HG02610 (cell line): Measurements from ENCODE around the gene NOTCH4.
"Not testable (repeated sequence)": the region's sequence is repeated elsewhere in the genome, so short reads cannot be mapped to it uniquely, and the experiment has no call there.

ENCODE experiments used
- ATAC-seq: cut with Tn5 transposase; IDR thresholded peaks from one replicate; pipeline ENCODE4 v1.9.1; 2021; ENCODE audit warnings: mild to moderate bottlenecking, moderate library complexity; ENCODE audit not compliant: unreplicated experiment

NOTCH4 gene

DNA sequence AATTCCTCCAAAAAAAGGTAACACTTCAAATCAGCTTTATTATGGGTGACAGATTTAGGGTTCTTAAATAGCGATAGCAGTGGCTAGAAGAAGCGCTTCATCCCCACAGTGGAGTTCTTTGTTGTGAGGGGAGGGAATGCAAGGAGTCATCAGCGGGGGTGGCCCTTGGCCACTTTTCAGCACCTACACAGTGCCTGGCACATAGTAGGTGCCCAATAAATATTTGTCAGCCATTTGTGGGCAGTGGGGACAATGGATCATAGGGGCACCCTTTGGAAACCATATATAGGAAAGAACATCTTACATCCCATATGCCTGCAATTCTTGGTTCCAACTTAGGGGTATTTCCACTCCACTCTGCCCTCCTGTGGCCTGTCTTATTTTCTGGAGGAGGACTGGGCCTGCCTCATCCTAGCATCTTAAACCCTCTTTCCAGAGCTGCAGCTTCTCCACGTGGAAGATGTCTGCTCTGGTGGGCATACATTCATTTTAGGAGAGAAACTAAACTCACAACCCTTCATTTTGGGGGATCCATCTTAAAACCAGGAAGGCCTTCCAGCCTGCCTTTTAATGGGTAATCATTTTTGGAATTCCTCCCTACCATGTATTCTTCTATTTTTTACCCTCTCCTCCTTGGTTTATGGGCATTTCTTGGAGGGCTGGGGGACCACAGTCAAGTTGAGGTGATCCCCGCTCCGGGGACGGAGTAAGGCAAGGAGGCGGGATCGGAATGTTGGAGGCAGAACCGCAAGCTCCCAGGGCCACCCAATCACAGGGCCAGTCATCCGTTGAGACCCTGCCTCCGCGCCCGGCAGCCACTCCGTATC is 28.8 kb downstream of the NOTCH4 start:
- ATAC-seq, result no peak

DNA sequence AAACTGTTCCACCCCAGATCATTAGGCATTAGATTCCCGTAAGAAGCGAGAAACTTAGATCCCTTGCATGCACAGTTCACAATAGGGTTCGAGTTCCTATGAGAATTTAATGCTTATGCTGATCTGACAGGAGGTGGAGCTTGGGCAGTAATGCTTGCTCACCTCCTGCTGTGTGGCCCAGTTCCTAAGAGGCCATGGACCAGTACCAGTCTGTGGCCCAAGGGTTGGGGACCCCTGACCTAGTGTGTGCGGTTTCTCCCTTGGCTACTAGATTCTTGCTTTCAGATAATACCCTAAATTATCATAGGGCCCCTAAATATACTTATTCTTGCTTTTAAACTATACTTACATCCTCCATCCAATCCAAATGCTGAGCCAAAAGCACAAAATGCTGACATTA is 29.5 kb downstream of the NOTCH4 start:
- no peak for ATAC-seq

DNA sequence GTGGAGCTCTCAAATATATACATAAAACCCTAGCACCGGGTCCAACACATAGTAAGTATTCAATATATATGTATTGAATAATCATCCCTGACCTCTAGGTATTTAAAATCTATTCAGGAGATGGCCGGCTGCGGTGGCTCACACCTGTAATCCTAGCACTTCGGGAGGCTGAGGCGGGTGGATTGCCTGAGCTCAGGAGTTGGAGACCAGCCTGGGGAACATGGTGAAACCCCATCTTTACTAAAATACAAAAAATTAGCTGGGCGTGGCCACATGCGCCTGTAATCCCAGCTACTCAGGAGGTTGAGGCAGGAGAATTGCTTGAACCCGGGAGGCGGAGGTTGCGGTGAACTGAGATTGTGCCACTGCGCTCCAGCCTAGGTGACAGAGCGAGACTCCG is 30.8 kb downstream of the NOTCH4 start:
- not testable (repeated sequence) for ATAC-seq

DNA sequence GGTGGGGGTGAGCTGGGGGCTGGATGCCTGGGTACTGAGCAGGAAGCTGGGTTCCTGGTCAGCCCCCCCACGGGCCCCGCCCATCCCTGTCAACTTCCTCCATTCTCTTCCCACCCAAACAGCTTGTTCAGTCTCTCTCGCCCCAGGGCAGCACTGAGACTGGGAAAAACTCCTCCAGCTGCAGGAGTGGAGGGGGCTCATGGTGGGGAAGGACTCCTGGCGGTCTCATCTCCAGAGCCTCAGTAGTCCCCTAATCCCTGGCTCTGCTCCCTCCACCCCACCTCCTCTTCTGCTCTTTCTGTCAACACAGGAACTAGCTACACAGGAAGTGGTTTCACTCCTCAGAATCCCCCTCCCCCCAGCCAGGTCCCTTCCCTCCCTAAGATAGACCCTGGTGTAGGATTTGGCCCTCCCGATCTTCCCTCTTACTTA is 31.2 kb downstream of the NOTCH4 start, which contains the start of gene GPSM3:
GPSM3 (minus strand) TSS at position 36 of the 432 bp plus-strand sequence. CDS start 130 bp downstream, outside the sequence.
- ATAC-seq, result no peak

DNA sequence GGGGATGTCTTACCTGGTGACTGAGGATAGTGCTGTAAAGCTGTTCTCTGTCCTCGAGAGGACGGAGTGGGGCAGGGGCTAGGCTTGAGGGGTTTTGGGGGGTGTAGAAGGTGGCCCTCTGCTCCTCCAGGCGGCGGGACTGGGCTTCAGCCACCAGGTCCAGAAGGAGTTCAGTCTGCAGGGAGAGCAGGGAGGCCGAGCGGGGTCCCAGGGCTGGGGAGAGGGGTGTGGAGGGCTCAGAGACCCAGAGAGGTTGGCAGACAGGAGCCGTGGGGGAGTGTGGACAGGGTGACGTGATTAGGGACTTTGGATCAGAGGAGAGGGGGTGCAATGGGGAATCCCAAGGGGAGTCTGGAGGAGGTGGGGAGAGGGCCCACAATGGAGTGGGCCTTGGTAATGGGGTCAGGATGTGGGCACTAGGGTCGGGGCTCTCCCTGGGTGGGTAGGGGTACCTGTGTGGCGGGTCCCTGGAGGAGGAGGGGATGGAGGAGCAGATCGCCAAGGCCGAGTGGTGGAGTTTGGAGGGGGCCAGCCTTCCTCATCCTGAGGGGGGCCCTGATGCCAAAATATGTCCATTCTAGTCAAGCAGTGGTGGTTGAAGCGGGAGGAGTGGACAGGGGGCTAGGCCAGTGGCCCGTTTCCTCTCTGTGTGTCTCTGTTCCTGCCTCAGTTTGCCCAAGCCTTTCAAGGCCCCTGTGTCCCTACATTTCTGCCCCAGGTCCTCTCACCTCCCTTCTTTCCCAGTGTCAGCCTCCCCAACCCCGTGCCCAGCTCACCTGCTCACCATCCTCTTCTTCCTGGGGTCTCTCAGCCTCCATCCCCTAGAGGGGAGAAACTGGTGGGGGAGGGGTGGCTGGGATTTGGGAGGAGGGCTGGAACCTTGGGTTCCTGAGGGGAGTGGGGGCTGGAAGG is 31.9 kb downstream of the NOTCH4 start:
- ATAC-seq, result no peak

DNA sequence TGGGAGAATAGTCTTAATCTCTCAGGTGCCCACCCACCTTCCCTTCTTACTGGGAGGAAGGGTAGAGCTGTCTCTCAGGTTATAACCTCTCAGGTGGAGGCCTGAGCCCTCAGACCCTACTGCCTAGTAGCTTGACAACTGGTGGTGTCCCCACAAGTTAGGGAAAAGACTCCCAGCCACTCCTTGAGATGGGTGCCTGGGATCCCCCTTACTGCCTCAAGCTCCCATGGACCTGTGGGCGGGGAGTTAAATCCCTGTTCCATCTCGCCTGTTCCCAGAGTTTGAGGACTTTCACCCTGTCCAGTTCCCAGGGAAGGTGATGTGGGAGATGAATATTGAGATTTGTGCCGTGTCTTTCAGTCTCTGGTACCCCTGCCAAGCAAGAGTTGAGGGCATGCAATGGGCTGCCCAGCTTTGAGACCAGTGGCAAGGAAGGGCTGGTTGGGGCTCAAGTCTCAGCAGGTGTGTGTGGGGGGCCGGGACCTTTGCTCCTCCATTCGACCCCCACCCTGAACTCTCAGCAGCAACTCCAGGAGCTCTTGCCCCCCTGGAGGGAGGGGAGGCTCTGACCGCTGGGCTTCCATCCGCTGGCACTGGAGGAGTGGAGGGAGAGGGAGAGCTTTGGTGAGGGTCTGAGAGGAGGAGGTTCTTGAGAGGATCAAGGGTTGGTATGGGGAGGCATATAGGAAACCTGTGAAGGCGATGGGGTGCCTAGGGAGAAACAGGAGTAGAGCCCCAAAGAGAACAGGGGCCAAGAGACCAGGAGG is 32.8 kb downstream of the NOTCH4 start:
- ATAC-seq, result no peak

DNA sequence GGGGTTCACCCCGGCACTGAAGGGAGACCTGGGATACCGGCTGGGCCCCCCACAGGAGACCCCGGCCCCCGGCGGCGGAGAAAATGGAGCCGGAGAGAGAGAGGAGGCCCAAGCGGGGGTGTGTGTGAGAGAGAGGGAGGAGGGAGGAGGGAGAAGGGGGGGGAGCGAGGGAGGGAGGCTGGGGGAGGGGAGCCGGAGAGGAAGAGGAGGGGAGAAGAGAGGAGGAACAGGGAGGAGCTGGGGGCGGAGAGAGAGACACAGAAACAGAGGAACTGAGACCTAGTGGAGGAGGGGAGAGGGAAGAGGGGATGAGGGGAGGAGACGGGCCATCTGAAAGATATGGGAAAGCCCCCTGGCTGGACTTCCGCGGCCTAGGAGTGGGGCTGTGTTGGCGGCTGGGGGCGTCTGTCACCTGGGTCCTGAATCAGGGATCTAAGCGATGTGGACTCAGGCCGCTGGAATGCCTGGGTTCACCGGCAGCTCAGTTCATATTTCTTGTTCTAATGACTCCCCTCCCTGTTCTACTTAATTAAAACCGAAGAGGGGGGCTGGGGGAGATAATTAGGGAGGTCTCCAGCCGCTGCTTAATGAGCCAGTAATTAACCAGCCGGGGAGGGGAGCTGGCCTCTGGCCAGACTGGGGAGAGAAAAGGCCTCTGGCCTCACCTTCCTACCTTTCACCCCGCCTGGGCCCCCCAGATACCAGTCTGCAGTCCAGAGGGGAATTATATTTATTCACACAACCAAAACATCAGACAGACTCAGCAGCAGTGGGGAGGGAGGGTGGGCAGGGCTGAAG is 33.6 kb downstream of the NOTCH4 start, which contains the start of gene PBX2:
PBX2 (minus strand) TSS at position 149 of the 798 bp plus-strand sequence. CDS start 287 bp downstream, outside the sequence.
- ATAC-seq, result peak; percentile 69

DNA sequence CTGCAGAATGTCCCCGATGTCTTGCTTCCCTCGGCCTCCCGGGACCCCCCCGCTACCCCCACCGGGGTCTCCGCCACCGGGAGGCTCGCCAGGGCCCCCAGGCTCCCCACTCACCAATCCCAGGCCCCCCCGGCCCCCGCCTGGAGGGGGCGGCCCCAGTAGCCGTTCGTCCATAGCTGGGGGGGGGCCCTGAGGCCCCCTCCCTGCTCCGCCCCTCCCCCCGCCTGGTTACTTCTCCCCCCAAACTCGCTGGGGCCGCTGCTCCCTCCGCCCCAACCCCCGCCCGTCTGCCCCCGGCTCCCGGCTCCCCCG is 34.2 kb downstream of the NOTCH4 start:
- no peak for ATAC-seq

DNA sequence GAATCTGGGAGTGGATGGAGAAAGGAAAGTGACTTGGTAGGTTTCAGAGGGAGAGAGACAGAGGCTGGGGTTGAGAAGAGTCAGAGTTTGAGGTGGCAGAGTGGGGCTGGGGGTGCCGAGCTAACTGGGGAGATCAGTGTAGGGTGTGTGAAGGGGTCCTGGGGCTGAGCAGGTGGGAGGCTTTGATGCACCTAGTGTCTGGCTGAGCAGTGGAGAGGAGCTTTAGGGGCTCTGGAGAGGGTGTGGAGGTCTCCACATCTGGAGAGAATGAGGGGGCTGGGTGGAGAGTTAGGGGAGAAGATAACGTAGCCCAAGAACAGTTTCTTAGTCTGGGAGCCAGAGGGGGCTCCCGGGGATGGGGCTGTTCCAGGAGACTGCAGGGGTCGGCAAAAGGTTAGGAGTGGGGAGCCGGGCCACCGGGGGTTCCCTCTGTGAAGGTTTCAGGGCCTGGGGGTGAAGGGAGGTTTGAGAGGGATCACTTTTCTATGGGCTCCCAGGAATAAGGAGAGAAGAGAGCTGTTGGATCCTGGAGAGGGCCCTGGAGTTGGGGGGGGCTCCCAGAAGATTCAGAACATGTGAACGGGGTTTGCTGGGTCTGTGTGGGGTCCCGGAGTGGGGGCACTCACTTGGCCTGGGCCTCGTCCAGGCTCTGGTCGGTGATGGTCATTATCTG is 34.7 kb downstream of the NOTCH4 start:
- no peak for ATAC-seq

DNA sequence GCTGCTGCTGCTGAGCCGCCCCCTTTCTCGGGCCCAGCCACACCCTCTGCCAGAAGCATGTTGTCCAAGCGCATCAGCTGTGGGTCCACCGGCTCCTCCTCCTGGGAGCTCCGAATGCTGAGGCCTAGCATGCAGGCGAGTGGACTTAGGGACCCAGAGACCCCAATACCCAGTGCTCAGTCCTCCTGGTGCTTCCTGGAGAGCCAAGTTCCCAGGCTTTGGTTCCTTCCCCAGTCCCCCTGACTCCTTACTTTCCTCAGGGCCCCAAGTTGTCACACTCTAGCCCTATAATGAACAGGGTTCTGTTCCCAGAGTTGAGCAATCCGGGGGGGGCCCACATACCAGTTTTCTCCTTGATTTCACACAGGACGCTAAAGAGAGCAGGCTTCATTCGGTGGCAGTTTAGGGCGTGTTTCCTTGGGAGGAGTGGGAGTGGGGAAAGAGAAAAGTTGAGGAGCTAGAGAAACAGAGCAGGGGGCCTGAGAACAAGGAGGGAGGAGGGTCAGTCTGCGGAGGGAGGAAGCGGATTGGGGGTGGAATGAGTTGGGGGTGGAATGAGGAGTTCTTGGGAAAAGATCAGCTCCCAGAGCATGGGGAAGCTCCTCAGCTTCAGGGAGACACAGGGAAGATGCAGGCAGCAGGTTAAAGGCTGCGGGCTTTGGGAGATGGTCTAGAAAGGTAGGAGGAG is 35.3 kb downstream of the NOTCH4 start:
- ATAC-seq, result no peak

DNA sequence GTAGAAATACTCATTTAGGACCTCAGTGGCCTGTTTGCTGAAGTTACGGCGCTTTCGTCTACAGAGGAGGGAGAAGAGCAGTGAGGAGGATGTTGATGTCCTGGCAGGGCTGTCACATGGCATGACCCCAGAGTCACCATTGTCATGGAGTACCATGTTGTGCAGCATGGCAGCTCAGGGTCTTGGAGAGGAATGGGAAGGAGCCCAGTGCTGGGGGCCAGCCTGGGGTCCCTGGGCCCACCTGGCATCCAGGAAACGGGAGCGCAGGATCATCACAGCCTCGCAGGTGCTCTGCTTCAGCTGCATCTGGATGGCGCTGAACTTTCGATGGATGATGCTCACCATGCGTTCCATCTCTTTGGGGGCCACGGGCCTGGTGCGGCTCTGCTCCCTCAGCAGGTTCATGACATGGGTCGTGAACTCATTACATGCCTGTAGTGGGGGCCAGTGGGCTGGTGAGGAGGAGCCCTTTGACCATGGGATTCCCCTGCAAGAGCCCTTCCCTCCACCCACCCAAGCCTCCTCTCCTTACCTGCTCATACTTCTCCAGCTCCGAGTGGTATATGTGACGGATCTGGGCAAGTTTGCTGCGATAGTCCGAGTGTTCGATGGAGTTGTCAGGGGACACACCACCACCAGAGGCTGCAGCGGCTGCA is 36.0 kb downstream of the NOTCH4 start:
- ATAC-seq, result not testable (repeated sequence)

DNA sequence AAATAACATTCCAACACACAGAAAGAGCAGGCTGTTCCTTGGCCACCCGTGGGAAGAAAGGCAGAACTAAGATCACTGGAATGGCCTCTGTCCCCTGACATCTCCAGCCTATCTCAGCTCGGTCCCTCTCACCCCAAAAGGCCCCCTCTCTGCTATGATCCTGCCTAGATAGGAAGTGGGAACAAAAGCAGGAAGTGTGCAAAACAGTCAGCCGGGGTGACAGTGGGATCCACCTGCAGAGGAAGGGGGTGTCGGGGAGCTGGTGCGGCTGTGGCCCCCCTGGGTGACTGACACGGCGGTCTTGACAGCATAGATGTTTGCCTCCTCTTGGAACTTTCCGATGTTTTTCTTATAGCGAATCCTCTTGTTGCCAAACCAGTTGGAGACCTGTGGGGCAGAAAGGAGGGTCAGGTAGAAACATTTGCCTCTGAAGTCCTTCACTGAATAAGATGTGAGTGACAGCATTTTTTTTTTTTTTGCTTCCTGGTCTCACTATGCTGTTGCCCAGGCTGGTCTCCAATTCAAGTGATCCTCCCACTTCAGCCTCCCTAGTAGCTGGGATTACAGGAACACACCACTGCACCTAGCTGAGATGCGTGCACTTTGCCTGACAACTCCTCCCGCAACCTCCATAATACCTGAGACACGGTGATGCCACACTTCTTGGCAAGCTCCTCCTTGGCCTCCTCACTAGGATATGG is 36.7 kb downstream of the NOTCH4 start:
- no peak for ATAC-seq

DNA sequence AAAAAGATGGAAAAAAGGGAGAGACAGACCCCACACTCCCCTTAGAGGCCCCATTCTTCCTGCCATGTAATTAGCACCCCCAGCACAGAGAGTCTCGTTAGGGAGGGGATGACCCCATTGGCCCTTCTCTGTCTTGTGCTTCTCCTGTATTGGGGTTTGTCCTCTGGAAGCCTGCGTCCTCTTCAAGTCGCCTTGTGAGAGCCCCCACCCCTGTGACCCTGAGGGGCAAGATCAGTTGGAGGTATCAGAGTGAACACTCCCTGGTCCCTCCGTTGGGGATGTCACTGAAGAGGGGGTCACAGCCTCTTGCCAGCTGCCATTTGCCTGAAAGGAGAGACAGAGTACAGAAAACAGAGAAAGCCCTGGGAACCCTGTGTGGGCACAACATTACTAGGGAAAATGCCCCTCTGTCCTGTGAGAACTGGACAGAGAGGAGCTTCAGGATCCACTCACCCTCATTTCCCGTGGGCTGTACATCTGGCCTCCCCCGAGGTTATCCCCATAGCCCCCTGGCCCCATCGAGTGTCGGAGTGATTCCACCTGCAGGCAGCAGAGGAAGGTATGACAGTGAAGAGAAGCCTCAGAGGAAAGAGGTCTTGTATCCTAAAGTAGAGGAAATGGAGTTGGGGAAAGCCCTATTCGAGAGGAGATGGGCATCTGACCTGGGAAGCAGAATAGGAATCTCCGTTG is 37.6 kb downstream of the NOTCH4 start:
- ATAC-seq, result not testable (repeated sequence)

DNA sequence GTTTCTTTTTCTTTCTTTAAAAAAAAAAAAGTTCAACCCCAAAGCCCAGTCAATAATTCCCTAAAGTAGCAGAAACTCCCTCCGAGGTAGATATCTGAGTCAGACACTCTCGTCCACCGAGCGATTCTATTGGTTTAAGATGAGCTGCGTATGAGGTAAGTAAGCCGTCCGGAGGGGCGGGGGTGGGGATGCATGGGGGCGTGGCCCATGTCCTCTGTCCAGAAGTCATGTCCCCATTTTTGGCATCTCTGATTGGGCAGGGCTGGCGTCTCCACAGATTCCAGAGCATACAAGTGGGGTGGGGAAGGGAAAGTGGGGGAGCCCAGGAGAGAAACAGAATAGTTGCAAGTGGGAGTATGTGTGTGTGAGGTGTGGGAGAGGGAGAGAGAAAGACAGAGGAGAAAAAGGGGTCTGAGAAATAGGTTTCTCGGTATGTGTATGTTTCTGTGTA is 38.2 kb downstream of the NOTCH4 start:
- not testable (repeated sequence) for ATAC-seq

DNA sequence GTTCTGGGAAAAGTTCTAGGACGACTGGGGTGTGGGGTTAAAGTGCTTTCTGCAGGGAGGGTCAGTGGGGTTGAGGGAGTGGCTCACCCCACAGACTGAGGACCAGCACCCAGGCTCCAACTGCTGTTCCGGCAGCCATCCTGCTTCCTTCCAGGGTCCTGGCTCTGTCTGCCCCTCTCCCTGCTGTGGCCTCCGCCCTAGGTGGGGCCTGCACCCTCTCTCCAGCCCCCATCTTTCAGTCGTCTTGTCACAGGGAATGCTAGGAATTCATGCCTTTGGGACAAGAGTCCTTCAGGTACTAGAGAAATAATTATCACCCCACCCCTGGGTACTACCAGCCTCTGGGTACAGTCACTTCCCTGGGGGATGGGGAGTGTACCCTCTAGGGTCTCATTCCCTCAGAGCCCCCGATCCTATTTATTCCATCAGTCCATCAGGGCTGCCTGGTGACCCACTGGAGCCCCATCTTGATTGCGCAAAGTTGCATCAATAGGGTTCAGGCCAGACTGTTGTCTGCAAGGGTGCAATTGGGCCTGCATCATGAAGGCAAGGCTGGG is 39.7 kb downstream of the NOTCH4 start, which contains the start of gene AGER:
AGER (minus strand) TSS at position 170 of the 557 bp plus-strand sequence; CDS start at position 139, 31 bp downstream.
- ATAC-seq, result no peak

DNA sequence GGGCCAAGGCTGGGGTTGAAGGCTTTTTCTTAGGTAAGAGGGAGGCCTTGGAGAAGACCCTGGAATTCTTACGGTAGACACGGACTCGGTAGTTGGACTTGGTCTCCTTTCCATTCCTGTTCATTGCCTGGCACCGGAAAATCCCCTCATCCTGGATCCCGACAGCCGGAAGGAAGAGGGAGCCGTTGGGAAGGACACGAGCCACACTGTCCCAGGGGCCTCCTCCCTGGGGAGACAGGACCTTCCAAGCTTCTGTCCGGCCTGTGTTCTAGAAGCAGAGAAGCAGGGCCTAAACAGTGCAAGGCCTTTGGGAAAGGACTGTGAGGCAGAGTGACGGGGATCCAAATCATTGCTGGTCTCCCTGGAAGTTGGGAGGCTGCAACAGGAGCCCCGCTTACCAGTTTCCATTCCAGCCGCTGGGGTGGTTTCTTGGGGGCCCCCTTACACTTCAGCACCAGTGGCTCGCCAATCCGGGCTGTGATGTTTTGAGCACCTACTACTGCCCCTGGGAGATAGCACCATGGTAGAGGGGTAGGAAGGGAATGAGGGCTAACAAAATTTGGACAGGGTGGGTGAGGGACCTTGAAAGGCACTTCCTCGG is 40.3 kb downstream of the NOTCH4 start:
- ATAC-seq, result no peak
